Measurements from ENCODE around the gene HOXB1. TPM values are rescaled to one million over a fixed set of nuclear protein-coding genes. Genes with fewer than 3 reads are reported as not detected.

HOXB1 gene
- total RNA-seq, 4 donors from 2014 or later: not detected

DNA sequence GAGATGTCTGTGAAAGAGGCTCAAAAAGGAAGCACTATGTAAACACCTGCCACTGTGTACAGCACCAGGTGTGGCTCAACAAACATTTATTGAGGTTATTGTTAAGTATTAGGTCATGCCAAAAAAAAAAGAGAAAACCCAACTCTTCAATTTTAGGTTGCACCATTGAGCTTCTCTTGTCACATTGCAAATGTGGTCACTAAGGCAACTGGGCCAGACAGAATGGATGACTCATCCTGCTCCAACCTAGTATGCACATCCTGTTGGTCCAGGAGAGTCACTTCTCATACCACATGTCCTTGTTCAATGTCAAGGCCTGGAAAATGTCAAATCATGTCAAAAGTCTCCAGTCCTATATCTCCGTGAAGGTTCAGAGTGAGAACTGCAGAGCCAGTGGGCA, 25.0 kb downstream of the HOXB1 start:
- no peak overlapping the region for H3K4me3 ChIP-seq
- no peak overlapping the region for H3K27ac ChIP-seq
- no peaks in the 10 kb centered on the region for H3K9me3 ChIP-seq
- H3K27me3 ChIP-seq: peaks cover 0 to 49% of the 10 kb centered on the region in 2 donors
- DNase-seq (ENCODE audit: low spot score in 2 of 2): no peak
- H3K4me1 ChIP-seq: no peaks in the 10 kb centered on the region
- no peaks in the 10 kb centered on the region for H3K36me3 ChIP-seq
- WGBS, 2 donors: 57 to 81% methylated on average over 1 of the region's 1 CpG
- TF ChIP-seq, protein P1, sequence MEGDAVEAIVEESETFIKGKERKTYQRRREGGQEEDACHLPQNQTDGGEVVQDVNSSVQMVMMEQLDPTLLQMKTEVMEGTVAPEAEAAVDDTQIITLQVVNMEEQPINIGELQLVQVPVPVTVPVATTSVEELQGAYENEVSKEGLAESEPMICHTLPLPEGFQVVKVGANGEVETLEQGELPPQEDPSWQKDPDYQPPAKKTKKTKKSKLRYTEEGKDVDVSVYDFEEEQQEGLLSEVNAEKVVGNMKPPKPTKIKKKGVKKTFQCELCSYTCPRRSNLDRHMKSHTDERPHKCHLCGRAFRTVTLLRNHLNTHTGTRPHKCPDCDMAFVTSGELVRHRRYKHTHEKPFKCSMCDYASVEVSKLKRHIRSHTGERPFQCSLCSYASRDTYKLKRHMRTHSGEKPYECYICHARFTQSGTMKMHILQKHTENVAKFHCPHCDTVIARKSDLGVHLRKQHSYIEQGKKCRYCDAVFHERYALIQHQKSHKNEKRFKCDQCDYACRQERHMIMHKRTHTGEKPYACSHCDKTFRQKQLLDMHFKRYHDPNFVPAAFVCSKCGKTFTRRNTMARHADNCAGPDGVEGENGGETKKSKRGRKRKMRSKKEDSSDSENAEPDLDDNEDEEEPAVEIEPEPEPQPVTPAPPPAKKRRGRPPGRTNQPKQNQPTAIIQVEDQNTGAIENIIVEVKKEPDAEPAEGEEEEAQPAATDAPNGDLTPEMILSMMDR (IDR thresholded peaks at IDR 0.05): no peak
- TF ChIP-seq EP300 (IDR thresholded peaks at IDR 0.05): no peak
- no peak for TF ChIP-seq POLR2A (IDR thresholded peaks at IDR 0.05)

DNA sequence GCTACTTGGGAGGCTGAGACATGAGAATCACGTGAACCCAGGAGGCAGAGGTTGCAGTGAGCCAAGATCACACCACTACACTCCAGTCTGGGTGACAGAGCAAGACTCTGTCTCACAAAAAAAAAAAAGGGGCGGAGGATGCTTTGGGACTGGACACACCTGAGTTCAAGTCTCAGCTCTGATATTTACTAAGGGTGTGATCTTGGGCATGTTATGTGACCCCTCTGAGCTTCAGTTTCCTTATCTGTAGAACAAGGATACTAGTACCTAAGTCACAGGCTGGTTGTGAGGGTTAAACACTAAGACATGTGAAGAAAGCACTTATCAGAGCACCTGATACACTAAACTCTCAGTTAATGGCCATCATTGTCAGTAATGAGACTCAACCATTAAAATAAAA, 25.9 kb downstream of the HOXB1 start:
- H3K9me3 ChIP-seq: no peaks in the 10 kb centered on the region
- 92% methylated on average over 2 of the region's 2 CpGs for WGBS, 2 donors
- TF ChIP-seq EP300 (IDR thresholded peaks at IDR 0.05) (no peak), POLR2A (IDR thresholded peaks at IDR 0.05) (no peak)
- TF ChIP-seq, protein P1 (IDR thresholded peaks at IDR 0.05): no peak

DNA sequence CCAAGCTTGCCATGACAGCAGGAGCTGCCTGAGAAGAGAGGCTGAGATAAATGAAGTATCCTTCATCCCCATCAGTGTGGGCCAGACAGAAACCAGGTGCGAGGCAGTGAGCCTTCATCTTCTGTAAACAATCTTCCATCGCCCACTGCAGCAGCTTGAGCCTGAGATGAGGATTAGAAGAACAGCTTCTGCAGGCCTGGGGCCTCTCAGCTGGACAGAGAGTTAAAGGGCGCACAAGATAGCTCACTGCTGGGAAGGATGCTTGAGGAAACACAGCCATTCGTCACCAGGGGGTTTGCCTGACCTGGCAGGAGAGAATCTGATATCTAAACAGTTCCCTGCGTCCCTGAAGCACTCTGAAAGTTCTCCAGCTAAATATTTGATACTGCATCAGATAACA, 27.1 kb downstream of the HOXB1 start:
- H3K9me3 ChIP-seq: no peaks in the 10 kb centered on the region
- no peak overlapping the region for H3K4me3 ChIP-seq
- WGBS, 2 donors: 65 to 73% methylated on average over 5 of the region's 5 CpGs
- no peak overlapping the region for H3K27ac ChIP-seq
- H3K27me3 ChIP-seq: peaks cover 0 to 48% of the 10 kb centered on the region in 2 donors
- no peaks in the 10 kb centered on the region for H3K36me3 ChIP-seq
- DNase-seq (ENCODE audit: low spot score in 2 of 2): no peak
- no peaks in the 10 kb centered on the region for H3K4me1 ChIP-seq
- TF ChIP-seq, protein P1 (IDR thresholded peaks at IDR 0.05): no peak
- no peak for TF ChIP-seq EP300 (IDR thresholded peaks at IDR 0.05)
- TF ChIP-seq POLR2A (IDR thresholded peaks at IDR 0.05): no peak

More for the DNA sequence above, 25.9 kb downstream of the HOXB1 start:
- no peak overlapping the region for H3K4me3 ChIP-seq
- H3K27ac ChIP-seq: no peak overlapping the region
- no peak for DNase-seq (ENCODE audit: low spot score in 2 of 2)
- H3K27me3 ChIP-seq: peaks cover 0 to 49% of the 10 kb centered on the region in 2 donors
- H3K36me3 ChIP-seq: no peaks in the 10 kb centered on the region
- H3K4me1 ChIP-seq: no peaks in the 10 kb centered on the region

DNA sequence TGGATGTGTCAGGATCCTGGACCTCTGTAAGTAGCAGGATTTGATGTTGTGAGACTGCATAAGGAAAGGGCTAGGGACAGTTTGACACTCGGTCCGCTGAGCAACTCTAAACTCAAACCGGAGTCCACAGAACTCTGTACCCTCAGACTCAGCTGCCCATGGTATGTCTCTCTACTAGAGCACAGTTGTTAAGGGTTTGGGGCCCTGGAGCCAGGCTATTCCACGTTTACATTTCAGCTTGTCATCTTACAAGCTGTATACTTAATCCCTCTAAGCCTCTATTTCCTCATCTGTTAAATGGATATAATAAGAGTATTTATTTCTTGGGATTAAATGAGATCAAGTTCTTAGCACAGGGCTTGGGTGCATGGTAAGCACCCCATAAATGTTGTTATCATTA, 27.9 kb downstream of the HOXB1 start:
- no peak overlapping the region for H3K4me3 ChIP-seq
- H3K27ac ChIP-seq: no peak overlapping the region
- no peaks in the 10 kb centered on the region for H3K9me3 ChIP-seq
- no peaks in the 10 kb centered on the region for H3K36me3 ChIP-seq
- H3K4me1 ChIP-seq: no peaks in the 10 kb centered on the region
- 53 to 76% methylated on average over 4 of the region's 4 CpGs for WGBS, 2 donors
- TF ChIP-seq EP300 (IDR thresholded peaks at IDR 0.05) (no peak), POLR2A (IDR thresholded peaks at IDR 0.05) (no peak)
- TF ChIP-seq, protein P1 (IDR thresholded peaks at IDR 0.05): no peak
- peaks cover 0 to 48% of the 10 kb centered on the region in 2 donors for H3K27me3 ChIP-seq
- no peak for DNase-seq (ENCODE audit: low spot score in 2 of 2)

DNA sequence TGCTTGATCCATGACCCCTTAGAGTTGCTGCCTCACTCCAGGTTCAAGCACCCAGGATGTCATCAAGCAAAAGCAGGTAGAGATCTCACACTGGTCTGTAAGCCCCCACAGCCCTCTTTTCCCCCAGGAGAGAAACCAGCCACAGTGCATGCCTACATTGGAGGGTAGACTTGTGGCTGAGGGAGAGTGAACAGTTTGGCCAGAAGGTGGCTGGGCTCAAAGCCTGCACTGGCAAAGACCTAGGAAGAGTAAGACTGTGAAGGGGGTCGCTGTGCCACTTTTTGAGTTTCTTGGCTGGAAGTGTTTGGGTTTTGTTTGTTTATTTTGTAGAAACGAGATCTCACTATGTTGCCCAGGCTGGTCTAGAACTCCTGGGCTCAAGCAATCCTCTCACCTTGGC, 28.5 kb downstream of the HOXB1 start:
- Histone ChIP-seq H3K27ac (no peak overlapping the region), H3K4me1 (no peaks in the 10 kb centered on the region), H3K4me3 (no peak overlapping the region), H3K36me3 (no peaks in the 10 kb centered on the region), H3K27me3 (peaks cover 0 to 51% of the 10 kb centered on the region in 2 donors), H3K9me3 (no peaks in the 10 kb centered on the region)
- WGBS, 2 donors: 81 to 82% methylated on average over 2 of the region's 2 CpGs
- TF ChIP-seq, protein P1 (IDR thresholded peaks at IDR 0.05): no peak
- TF ChIP-seq POLR2A (IDR thresholded peaks at IDR 0.05): no peak
- no peak for TF ChIP-seq EP300 (IDR thresholded peaks at IDR 0.05)
- no peak for DNase-seq (ENCODE audit: low spot score in 2 of 2)
